Medulla oblongata (tissue), 1 donor: ENCODE measurements around the gene P2RY8.
A peak's percentile ranks its signal among the peaks of the same experiment; 100 is the strongest.
"Not testable (repeated sequence)": the region's sequence is repeated elsewhere in the genome, so short reads cannot be mapped to it uniquely, and the experiment has no call there.

ENCODE experiments used
- DNase-seq: peaks from one replicate; pipeline ENCODE4 v3.0.0-alpha.2; 2015; ENCODE audit errors: extremely low spot score

The P2RY8 gene

DNA sequence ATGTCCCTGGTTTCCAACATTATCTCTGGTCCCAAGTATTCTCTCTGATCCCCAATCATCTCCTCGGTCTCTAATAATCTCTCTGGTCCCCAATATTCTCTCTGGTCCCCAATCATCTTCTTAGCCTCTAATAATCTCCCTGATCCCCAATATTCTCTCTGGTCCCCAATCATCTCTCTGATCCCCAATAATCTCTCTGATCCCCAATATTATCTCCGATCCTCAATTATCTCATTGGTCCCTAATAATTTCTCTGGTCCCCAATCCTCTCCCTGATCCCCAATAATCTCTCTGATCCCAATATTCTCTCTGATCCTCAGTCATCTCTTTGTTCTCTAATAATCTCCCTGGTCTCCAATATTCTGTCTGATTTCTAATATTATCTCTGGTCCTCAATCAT is 16.6 kb downstream of the P2RY8 start:
- DNase-seq, result no peak

GRCh38 chrX:1519022-1519497 is 17.9 kb downstream of the P2RY8 start:
- no peak for DNase-seq

DNA sequence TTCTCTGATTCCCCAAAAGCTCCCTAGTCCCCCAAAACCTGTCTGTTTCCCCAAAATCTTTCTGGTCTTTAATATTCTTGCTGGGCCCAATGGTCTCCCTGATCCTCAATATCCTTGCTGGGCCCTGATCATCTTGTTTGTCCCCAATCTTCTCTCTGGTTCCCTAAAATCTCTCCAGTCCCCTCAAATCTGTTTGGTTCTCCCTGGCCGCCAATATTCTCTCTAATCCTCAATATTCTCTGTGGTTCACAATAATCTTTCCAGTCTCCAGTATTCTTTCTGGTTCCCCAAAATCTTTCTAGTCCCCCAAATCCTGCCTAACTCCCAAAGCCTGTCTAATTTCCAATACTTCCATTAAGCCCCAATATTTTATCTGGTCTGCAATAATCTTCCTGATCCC is 18.5 kb downstream of the P2RY8 start:
- DNase-seq, result no peak

DNA sequence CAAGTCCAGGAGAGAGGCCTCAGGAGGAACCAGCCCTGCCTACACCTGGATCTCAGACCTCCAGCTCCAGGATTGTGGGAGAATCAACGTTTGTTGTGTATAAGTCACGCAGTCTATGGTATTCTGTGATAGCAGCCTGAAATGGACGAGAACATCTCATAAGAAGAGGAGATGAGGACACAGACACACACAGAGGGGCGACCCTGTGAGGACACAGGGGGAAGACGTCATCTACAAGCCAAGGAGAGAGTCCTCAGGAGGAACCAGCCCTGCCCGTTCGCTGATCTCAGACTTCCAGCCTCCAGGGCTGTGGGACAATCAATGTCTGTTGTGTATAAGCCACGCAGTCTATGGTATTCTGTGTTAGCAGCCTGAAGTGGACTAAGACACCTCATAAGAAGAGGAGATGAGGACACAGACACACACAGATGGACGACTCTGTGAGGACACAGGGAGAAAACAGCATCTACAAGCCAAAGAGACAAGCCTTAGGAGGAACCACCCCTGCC is 20.3 kb downstream of the P2RY8 start:
- DNase-seq, result no peak

GRCh38 chrX:1511829-1512228 is 25.2 kb downstream of the P2RY8 start:
- no peak for DNase-seq

GRCh38 chrX:1511150-1511549 is 25.8 kb downstream of the P2RY8 start:
- DNase-seq, result no peak

DNA sequence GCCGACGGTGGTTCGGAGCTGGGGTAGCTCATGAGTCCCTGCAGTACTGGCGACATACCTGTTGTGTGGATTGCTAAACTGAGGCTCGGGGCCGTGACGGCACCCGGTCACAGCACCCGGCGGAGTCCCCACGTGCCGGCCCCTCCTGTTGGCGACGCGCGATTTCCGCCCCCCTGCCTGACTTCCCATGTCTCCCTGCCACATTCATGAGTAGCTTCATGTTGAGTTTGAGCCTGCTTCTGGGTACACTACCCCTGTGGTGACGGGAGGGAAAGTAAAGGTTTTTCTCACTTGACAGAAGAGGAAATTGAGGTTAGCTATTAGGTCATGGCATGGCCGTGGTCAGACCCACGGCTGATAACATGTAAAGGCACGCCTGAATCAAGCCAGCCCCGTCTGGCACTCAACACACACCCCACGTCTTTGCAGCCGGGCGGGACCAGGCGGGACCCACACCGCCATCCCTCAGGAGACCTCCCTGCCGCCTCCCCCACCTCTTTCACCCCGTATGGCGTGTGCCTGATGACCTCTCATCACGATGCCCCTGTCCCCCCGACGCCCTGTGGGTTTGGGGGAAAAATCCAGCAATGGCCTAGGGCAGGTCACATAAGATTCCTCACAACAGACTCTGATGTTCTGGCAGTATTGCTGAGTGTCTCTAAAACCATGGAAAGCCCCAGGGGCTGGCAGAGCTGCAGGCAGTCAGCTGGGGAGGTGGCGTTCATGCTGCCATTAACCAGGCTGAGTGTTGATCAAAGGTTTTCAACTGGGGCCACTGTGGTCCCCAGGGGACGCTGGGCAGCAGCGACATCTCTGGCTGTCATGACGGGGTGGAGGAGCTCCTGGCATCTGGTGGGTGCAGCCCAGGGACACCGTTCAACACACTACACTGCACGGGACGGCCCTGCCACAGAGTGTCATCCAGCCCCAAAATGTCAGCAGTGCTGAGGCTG is 29.2 kb downstream of the P2RY8 start:
- DNase-seq, result peak; percentile 35

DNA sequence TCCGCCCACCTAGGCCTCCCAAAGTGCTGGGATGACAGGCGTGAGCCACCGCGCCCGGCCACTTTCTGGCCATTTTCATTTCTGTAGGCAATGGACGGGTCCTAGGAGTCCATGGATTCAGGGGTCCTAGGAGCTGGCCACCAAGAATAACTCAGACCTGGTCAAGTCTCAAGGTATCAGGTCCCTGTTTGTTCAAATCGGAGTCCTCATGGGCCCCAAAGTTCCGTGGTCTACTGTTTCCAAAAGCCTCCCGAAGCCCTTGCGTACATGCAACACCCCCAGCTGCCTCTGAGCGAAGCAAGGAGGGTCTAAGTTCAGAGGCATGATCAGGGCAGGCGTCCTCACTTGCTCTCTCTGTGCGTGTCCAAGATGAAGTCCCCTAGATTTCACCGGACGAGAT is 30.1 kb downstream of the P2RY8 start:
- DNase-seq, result no peak

DNA sequence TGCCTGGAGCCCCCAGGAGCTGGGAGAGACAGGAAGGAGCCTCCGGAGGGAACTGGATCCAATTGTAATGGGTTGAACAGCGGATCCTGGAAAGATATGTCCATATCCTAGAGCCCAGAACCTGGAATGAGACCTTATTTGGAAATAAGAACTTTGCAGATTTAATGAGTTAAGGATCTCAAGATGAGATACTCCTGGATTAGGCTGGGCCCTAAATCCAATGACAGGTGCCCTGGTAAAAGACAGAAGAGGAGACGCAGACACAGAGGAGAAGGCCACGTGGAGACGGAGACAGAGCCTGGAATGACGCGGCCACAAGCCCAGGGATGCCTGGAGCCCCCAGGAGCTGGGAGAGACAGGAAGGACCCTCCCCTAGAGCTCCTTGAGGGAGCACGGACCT is 34.1 kb downstream of the P2RY8 start:
- DNase-seq, result no peak

- DNase-seq, result no peak
Observed at GRCh38 chrX:1502241-1502640, 34.7 kb downstream of the P2RY8 start.

DNA sequence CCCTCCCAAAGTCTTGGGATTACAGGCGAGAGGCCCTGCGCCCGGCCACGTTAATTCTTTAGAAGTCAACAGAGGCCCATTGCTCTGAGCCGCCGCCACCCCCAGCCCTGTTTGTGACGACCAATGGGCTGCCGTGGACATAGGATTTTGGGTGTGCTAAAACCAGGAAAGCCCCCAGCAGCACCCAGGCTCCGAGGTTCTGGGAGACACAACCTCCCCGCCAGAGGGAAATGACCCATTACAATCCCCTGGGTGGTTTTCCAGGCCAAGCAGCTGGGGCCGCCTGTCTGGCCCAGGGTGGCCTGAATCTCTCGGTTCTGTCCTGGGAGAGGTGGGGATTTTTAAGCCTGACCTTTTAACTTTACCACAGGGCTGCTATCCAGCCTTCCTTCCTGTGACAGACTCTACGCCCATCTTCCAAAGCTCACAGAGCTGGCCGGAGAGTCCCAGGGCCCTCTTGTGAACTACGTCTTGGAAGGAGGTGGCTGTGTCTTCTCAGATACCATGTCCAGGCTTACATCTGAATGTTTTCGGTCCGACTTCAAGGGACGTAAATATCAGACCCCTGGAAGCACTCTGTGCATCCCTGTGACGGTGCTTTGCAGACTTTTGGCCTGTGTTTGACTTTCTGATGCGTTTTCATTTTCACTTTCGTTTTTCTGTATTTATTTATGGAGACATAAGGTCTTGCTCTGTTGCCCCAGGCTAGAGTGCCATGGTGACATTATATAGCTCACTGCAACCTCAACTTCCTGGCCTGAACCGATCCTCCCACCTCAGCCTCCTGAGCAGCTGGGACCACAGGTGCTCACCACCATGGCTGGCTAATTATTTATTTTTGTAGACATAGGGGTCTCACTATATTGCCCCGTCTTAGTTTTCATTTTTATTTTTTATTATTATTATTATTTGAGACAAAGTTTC is 36.0 kb downstream of the P2RY8 start:
- DNase-seq, result no peak

- no peak for DNase-seq
Observed at GRCh38 chrX:1496076-1496475, 40.9 kb downstream of the P2RY8 start.

GRCh38 chrX:1493877-1494510 is 43.0 kb downstream of the P2RY8 start:
- DNase-seq, result peak; percentile 69

GRCh38 chrX:1493412-1493811 is 43.6 kb downstream of the P2RY8 start:
- DNase-seq, result no peak

DNA sequence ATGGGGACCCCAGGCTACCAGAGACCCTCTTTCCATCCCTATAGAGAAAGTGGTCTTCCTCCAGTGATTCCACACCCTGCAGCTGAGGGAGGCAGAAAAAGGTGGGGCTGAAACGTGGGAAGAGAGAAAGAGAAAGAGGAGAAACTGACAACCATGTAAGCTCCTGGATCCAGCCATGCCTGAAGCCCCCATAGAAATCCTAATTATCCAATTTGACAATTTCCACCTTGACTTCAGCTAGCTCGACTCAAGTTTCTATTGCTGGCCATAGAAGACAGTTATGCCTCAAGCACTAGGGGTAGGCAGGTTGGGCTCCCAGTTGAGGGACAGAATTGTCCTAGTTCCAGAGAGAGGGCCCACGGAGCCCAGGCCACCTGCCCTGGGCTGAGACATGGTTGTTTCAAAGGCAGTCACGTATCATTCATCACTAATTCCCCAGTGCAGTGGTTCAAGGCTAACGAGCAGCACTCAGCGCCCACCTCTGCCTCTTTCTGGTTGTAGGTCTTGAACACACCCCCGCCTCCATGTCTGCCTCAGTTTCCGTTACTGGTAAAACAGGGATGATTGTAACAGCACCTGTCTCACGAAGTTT is 44.5 kb downstream of the P2RY8 start:
- no peak for DNase-seq

DNA sequence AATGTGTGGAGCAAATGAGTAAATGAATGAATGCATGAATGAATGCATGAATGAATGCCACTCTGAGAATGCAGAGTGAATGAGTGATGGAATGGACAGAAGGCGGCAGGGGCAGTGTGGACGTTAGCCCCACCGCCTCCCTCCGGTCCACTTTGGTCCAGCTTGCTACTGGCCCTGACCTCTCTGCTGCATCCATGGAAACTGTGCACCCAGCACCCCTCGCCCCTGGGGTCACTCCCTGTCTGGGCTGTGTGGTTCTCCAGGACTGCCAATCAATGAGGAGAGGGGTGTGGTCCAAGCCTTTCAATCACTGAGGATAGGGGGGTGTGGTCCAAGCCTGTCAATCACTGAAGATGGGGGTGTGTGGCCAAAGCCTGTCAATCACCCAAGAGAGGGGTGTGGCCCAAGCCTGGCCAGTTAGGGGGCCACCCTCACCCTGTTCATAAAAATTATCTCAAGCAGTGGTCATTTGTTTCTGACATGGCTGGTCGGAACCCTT is 45.1 kb downstream of the P2RY8 start:
- DNase-seq, result no peak

GRCh38 chrX:1491248-1491647 is 45.7 kb downstream of the P2RY8 start:
- DNase-seq, result not testable (repeated sequence)

DNA sequence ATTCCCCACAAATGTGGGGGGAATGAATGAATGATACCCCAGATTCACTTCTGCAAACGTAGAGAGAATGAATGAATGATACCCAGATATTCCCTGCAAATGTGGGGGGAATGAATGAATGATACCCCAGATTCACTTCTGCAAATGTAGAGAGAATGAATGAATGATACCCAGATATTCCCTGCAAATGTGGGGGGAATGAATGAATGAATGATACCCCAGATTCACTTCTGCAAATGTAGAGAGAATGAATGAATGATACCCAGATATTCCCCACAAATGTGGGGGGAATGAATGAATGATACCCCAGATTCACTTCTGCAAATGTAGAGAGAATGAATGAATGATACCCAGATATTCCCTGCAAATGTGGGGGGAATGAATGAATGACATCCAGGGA is 46.3 kb downstream of the P2RY8 start:
- not testable (repeated sequence) for DNase-seq

GRCh38 chrX:1489354-1489753 is 47.6 kb downstream of the P2RY8 start:
- not testable (repeated sequence) for DNase-seq

GRCh38 chrX:1488745-1489144 is 48.2 kb downstream of the P2RY8 start:
- no peak for DNase-seq

DNA sequence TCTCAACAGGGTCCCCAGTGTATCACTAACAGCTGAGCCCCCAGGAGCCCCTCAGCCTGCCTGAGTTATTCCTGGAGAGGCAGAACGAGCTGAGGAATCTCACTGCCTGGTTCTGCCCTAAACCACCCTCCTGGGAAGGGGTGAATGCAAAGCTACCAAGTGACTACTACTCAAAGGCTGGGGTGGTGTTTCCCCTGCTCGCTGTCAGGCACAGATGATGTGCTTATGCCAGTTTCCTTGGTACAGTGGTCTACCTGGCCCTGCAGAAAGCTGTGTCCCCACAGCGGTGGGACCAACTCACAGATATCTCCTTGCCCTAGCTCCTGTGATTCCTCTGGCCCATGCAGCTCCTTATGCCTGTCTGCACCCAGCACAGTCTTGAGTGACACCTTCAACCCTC is 48.8 kb downstream of the P2RY8 start:
- no peak for DNase-seq
